Coronary artery (tissue), 2 donors: ENCODE results near the gene SAP30L.
A peak's percentile ranks its signal among the peaks of the same experiment; 100 is the strongest.

Experiments used
- DNase-seq: peaks from one replicate; pipeline ENCODE4 v3.0.0-alpha.2; 2017; ENCODE audit warnings: low spot score
- H3K27ac ChIP-seq, 2 donors: fragments of 200-600 bp; sonication (generic); one replicate each; pipeline ENCODE4 v1.5.1; 2016 to 2019
- H3K4me3 ChIP-seq: fragments of 200-600 bp; sonication (generic); 2 replicates; pipeline ENCODE4 v1.5.1; 2016; ENCODE audit warnings: mild to moderate bottlenecking, moderate library complexity
- CTCF ChIP-seq: fragments of 200-600 bp; sonication (generic); IDR thresholded peaks from one replicate; pipeline ENCODE4 v1.5.1; 2019; ENCODE audit warnings: antibody characterized with exemption

SAP30L gene

GRCh38 chr5:154430961-154431630, 14.7 kb upstream of the SAP30L start:
- H3K27ac ChIP-seq, result no peak overlapping the region
- no peak overlapping the region for H3K4me3 ChIP-seq
- DNase-seq, result no peak
- TF ChIP-seq CTCF, result no peak

GRCh38 chr5:154435226-154435625, 10.6 kb upstream of the SAP30L start:
- no peak for DNase-seq
- no peak for TF ChIP-seq CTCF
- no peak overlapping the region for H3K4me3 ChIP-seq
- H3K27ac ChIP-seq, result no peak overlapping the region

GRCh38 chr5:154437281-154437965, 8.4 kb upstream of the SAP30L start:
- Histone ChIP-seq H3K4me3 (no peak overlapping the region), H3K27ac (no peak overlapping the region)
- no peak for DNase-seq
- no peak for TF ChIP-seq CTCF

- Histone ChIP-seq H3K27ac (no peak overlapping the region), H3K4me3 (no peak overlapping the region)
- DNase-seq, result no peak
- no peak for TF ChIP-seq CTCF
These were observed 5.3 kb upstream of the SAP30L start for GRCh38 chr5:154440540-154440939.

- Histone ChIP-seq H3K4me3 (no peak overlapping the region), H3K27ac (no peak overlapping the region)
- DNase-seq, result no peak
- no peak for TF ChIP-seq CTCF
These were observed 3.0 kb upstream of the SAP30L start for GRCh38 chr5:154442801-154443200.

- Histone ChIP-seq H3K27ac (peak overlapping the region in 1 of 2 donors; percentile 93), H3K4me3 (peak overlapping the region; percentile 99)
- TF ChIP-seq CTCF, result no peak
- peak; percentile 75 for DNase-seq
These were observed 1.0 kb upstream of the SAP30L start for GRCh38 chr5:154444556-154445421.
